HG03060 (cell line): ENCODE data around the gene ARPIN.
"Not testable (repeated sequence)": the region's sequence is repeated elsewhere in the genome, so short reads cannot be mapped to it uniquely, and the experiment has no call there.

Experiments used
- ATAC-seq: cut with Tn5 transposase; IDR thresholded peaks from one replicate; pipeline ENCODE4 v1.9.1; 2021; ENCODE audit warnings: low read depth, moderate number of reproducible peaks; ENCODE audit not compliant: unreplicated experiment

The ARPIN gene

DNA sequence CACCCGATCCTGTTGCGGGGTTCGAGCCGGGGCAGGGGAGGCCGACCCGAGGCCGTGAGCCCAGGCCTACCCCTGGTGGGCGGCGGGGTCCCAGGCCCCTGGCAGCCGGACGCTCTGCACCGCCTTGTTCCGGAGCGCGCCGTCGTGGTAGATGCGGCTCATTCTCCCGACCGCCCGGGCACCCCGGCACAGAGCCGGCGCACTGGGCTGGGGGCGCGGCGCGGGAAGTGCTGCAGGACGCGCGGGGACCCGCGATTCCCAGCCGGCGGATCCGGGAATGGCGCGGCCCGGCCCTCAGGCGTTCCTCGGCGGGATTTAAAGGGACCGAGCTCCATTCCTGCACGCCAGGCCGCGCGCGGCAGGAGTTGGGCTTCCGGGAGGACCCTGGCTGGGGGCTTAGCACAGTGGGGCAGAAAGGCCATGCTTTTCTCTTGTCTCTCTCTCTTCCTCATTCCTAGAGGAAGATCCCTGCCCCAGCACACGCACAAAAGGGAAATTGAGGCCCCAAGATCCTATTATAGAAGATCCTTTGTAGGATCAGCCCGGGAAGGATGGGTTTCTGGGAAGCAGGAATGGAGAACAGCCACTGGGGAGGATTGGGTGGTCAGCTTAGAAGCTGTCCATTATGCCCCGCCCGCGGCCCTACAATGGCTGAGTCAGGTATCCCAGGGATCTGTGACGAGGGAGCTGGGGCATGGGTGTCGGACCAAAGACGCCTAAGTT, at the start of gene ARPIN:
ARPIN (minus strand) TSS at position 279 of the 723 bp plus-strand sequence; CDS start at position 162, 117 bp downstream.
- no peak for ATAC-seq

DNA sequence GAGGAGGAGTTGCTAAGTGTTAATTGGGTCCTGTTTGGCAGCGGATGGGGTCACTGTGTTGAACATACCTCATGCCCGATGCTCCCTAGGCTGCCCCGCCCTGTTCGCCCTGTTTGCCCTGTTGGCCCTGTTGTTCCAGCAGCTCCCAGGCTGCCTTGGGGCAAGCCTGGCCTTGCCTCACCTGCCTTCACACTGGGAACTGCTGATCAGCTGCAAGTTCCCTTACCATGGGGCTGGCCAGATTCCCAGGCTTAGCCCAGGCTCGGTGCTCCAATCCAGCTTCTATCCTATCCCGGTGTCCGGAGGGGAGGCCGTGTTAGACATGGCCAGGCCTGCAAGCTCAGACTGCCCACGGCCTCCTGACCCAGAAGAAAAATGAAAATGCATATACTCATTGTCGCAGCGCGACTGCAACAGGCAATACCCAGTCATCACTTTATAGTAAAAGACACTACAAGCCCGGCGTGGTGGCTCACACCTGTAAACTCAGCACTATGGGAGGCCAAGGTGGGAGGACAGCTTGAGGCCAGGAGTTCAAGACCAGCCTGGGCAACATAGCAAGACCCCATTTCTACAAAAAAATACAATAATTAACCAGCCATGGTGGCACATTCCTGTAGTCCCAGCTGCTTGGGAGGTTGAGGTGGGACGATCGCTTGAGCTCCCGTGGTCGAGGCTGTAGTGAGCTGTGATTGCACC, 45.5 kb upstream of the ARPIN start:
- no peak for ATAC-seq

DNA sequence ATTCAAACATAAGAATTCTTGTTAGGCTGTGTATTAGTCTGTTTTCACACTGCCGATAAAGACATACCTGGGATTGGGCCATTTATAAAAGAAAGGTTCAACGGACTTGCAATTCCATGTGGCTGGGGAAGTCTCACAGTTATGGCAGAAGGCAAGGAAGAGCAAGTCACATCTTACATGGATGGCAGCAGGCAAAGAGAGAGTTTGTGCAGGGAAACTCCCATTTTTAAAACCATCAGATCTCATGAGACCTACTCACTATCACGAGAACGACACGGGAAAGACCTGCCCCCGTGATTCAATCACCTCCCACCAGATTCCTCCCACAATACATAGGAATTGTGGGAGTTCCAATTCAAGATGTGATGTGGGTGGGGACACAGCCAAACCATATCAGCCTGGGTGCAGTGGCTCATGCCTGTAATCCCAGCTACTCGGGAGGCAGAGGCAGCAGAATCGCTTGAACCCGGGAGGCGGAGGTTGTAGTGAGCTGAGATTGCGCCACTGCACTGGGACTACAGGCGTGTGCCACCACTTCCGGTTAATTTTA, 42.8 kb upstream of the ARPIN start:
- ATAC-seq, result not testable (repeated sequence)

DNA sequence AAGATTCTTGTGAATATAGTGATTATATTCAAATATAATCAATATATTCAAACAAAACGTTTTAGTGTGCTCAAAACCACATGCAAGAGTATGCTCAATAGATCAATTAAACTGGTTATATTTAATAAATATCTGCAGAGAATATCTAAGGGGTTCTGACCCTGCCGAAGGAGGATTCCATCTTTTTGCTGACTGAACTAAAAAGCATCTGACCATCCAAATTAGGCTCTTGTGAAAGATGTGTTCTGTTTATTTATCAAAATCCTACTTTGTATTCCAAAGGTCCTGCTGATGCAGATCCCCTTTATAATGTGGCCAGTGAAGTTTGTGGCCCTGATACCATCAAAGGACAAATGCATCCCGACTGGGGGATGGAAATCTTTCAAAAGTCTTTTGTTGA, 41.8 kb upstream of the ARPIN start:
- ATAC-seq, result no peak

DNA sequence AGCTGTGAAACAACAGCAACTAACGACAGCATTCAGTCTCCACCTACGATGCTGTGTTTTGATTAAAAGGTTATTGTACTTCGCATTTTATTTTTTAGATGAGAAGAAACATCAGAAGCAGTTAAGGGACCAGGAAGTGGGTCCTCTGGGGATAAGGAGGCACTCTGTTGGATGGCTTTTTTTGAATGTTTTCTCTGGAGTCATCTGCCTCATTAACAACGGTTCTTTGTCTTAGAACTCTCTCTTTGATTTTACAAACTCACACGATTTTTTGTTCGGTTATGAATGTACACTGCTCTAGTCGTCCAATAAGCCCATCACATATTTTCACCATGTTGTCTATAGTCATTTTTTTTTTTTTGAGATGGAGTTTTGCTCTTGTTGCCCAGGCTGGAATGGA, 36.0 kb upstream of the ARPIN start:
- no peak for ATAC-seq

DNA sequence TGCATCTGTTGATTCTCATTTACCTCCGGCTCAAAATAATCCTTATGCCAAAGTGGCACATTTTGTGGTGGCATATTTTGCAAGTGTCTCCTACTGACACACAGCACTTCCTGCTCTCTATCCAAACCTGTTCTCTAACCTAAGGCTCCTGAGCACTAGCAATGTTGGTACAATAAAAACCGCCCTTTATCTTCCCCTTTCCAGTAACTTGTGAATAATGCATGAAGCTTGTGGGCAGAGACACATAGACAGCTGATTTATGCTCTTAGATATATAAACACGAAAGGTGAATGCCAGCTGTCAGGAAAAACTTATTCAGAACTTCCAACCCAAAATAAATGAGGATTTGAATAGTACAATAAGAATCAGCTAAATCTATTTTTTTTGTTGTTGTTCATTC, 34.6 kb upstream of the ARPIN start:
- no peak for ATAC-seq

DNA sequence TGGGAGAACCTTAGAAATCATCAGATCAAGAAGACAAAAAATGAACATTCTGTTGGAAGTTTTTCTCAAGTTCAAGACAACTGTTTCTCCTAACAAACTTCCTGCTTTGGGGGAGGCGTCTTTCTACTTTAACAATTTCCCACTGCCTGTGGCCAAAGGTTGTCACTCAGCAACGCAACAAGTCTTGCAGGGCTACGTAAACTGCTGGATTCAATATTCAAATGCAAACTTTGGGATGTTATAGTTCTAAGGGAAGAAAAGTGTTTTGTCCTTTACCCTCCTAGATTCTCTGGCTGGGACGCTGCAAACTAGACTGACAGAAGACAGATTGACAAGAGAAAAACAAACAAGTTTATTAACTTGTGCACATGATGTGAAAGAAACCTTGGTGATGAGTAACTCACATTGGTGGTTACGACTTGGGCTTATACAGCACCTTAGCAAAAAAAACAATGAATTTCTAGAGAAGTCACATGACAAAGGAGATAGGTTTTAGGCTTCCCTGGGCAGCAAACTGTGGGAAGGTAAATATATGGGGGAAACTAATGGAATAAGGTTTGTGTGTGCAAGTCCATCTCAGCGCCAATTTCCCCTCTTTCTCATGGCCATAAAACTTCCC, 34.0 kb upstream of the ARPIN start:
- ATAC-seq, result no peak

DNA sequence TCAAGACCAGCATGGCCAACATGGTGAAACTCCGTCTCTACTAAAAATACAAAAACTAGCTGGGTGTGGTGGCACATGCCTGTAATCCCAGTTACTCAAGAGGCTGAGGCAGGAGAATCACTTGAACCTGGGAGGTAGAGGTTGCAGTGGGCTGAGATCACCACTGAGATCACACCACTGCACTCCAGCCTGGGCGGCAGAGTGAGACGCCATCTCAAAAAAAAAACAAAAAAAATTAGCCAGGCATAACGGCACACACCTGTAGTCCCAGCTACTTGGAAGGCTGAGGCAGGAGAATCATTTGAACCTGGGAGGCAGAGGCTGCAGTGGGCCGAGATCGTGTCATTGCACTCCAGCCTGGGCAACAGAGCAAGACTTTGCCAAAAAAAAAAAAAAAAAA, 31.0 kb upstream of the ARPIN start:
- not testable (repeated sequence) for ATAC-seq

DNA sequence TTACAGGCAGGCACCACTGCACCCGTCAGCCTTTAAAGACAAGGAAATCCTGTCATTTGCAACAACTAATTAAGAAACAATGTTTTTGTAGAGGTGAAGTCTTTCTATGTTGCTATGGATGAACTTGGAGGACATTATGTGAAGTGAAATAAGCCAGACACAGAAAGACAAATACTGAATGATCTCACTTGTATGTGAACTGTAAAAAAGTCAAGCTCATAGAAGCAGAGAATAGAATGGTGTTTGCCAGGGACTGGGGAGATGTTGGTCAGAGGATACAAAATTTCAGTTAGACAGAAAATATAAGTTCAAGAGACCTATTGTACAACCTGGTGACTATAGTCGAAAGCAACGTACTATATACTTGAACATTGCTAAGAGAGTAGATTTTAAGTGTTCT, 27.2 kb upstream of the ARPIN start:
- no peak for ATAC-seq

DNA sequence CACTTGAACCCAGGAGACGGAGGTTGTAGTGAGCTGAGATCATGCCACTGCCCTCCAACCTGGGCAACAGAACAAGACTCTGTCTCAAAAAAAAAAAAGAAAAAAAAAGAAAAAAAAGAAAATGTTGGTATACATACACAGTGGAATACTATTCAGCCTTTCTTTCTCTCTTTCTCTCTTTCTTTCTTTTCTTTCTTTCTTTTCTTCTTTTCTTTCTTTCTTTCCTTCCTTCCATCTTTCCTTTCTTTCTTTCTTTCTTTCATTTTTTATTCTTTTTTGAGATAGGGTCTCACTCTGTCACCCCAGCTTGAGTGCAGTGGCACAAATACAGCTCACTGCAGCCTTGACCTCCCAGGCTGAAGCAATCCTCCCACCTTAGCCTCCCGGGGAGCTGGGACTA, 26.6 kb upstream of the ARPIN start:
- ATAC-seq, result not testable (repeated sequence)

DNA sequence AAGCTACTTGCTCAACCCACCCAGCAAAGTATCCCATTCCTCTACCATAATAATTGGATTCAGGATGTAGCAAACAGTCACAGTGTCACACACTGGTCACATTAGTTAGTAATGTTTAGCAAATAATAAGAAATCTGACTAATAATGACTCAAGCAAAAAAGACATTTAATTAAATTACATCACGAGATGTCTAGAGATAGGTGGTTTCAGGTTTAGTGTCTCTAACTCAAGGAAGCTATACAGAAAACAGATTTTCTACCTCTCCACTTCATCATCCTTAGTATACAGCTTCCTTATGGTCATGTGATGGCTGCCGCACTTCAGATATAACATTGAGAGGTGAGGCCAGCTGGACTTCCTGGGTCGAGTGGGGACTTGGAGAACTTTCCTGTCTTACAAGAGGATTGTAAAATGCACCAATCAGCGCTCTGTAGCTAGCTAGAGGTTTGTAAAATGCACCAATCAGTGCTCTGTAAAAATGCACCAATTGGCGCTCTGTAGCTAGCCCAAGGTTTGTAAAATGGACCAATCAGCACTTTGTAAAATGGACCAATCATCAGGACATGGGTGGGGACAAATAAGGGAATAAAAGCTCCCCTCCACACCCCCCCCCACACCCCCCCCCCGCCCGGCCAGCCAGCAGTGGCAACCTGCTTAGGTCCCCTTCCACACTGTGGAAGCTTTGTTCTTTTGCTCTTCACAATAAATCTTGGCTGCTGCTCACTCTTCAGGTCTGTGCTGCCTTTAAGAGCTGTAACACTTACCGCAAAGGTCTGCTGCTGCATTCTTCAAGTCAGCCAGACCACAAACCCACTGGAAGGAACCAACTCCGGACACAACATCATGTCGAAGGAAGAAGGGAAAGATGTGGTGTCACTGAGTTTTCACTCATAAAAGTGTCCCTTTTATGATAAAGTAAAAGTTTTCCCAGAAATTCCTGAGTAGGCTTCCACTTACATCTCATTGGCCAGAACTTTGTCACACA, 24.9 kb upstream of the ARPIN start:
- ATAC-seq, result no peak

DNA sequence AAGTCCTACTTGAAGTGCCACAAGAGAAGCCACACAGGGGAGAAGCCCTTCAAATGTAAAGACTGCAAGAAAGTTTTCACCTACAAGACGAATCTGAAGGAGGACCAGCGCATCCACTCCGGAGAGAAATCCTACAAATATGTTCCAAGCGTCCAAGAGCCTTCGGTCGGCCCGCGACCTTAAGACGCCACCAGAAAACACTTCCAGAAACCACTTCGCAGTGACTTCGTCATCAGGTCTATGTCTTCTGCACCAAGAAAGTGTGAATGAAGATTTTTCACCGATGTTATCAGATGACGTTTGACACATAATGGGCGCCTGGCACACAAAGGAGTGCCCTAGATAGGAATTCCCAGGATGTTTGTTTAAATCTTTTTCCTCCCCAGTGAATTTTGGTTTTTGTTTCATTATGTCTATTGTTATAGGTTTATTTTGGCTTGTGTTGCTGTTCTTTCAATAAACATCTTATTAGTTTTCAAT, 24.1 kb upstream of the ARPIN start:
- ATAC-seq, result no peak

DNA sequence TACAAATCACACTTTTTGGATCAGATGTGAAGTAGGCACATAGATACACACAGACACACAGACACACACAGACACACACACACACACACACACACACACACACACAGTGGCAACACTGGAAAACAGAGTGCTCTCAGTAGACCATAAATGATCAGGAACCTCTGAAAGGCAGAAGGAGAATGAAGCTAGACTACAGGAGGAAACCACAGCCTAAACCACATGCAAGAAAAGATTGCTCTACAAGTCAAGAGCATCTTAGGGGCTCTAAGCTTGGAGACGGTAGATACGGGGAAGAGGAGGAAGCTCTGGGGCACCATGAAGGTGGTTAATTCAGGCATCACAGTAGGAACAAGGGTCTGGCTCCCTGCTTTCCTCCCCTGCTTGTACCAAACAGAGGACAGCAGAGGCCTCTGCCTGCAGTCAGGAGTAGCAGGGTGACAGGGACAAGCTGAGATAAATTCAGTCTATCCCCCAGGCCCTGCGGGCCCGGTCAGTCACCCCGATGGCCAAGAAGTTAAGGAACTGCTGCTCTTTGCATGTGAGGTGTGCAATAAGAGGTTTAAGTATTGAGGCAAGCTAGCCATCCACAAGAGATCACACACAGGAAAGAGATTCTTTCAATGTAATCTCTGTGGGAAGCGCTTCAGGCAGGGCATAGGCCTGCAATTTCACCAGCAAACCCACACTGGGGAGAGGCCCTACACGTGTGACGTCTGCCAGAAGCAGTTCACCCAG, 23.5 kb upstream of the ARPIN start:
- ATAC-seq, result no peak

DNA sequence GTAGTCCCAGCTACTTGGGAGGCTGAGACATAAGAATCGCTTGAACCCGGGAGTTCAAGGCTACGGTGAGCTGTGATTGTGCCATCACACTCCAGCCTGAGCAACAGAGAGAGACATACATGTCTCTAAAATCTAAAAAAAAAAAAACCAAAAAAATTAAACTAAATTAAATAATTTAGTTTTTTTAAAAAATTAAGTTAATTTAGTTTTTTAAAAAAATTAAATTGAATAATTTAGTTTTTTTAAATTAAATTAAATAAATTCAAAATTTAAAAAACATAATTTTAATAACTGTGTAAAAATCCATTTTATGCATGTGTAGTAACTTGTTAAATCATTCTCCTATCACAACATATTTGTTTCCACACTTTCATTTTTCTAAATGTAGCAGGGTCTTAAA, 20.1 kb upstream of the ARPIN start:
- ATAC-seq, result no peak

DNA sequence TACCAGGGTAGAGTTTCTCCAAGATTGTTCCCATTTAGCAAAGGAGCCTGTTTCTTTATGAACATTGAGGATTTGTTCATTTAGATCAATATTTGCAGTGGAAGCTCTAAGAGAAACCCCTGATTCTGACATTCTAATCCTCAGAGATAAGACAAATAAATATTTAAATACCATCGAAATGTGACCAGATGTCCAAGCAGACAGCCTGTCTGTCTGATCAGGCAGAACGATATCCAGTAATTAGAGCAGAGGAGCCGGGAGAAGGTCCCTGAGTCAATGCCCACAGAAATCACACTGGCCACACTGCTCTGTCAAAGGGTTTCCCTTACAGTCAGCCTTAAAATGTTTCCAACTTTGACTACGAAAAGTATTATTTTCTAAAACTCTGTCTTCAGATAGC, 15.7 kb upstream of the ARPIN start:
- no peak for ATAC-seq

DNA sequence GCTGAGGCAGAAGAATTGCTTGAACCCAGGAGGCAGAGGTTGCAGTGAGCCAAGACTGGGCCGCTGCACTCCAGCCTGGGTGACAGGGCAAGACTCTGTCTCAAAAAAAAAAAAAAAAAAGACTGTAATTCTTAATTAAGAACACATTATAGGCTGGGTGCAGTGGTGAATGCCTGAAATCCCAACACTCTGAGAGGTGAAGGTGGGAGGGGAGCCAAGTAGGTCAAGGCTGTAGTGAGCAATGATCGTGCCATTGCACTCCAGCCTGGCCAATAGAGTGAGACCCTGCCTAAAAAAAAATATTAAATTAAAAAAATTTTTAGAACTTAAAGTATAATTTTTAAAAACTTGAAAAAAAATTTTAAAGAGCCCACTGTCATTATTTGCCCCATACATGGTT, 13.4 kb upstream of the ARPIN start:
- ATAC-seq, result no peak

DNA sequence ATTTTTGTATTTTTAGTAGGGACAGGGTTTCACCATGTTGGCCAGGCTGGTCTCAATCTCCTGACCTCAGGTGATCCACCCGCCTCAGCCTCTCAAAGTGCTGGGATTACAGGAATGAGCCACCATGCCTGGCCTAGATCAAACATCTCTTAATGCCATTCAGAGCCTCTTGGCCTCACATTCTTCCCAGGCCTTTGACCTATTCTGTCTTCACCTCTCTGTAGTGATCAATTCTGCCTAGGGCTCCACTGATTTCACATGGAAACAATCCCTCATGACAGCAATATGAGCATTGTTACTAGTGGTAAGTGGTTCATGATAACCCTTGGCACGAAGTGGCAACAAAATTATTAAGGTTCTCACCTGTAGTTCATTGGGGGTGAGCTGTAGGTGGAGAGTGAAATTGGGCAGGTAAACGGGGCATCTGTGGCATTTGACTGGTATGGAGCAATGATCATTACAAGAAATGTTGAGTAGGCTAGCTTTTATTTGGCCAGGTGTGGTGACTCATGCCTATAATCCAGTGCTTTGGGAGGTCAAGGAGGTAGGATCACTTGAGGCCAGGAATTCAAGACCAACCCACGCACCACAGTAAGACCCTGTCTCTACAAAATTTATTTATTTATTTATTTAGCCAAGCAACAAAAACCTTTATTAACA, 4.8 kb upstream of the ARPIN start:
- ATAC-seq, result no peak

DNA sequence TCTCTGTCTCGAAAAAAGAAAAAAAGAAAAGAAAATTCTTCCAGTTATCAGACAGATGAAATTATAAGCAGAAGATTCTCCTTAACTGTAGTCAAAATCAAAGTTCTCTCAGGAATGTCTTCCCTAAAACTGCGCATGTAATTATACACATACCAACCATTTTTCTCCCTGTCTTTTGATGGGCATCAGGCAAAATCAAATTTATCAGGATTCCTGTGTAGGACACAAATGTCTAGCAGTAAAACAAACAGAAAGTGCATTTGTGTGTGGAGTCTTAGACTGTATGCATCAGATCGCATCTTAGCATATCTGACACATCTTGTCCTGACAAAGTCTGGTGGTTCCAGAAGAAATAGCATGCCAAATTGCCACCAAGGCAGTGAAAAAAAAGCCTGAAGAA, 3.9 kb upstream of the ARPIN start:
- ATAC-seq, result no peak

DNA sequence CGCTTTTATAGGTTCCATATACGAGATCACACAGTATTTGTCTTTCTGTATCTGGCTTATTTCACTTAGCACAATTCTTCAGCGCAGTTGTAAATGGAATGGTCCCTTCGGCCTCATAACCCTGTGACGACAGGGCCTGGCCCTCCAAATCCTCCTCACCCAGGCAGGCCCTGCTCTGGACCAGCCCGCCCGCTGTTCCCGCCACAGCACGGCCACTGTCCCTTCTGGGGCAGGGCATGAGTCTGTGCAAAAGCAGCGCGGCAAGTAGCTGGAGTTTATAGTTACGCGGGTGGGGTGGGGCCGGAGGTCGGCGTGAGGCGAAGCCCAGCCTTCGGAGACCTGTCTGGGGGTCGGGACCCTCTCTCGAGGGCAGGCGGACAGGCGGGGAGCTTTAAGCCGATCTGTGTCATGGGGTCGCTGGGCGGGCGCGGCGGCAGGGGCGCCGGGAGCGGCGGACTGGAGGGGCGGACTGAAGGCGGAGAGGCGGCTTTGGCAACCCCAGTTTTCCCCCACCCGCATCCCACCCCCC, 543 bp downstream of the ARPIN start:
- ATAC-seq, result no peak
